ENCODE measurements around the gene MRPS18B.
"Not testable (repeated sequence)": the region's sequence is repeated elsewhere in the genome, so short reads cannot be mapped to it uniquely, and the experiment has no call there.

The MRPS18B gene

GRCh38 chr6:30635834-30636233, 18.2 kb downstream of the MRPS18B start:
- DNase-seq (ENCODE audit: low read depth in 2 of 2, low spot score in 1 of 2), result no peak

GRCh38 chr6:30640481-30640880, 22.8 kb downstream of the MRPS18B start:
- DNase-seq (ENCODE audit: low read depth in 2 of 2, low spot score in 1 of 2), result no peak

GRCh38 chr6:30641048-30641447, 23.4 kb downstream of the MRPS18B start:
- no peak for DNase-seq (ENCODE audit: low read depth in 2 of 2, low spot score in 1 of 2)

- no peak for DNase-seq (ENCODE audit: low read depth in 2 of 2, low spot score in 1 of 2)
Measured at GRCh38 chr6:30643656-30644055, 26.0 kb downstream of the MRPS18B start.

GRCh38 chr6:30644769-30645168, 27.1 kb downstream of the MRPS18B start:
- DNase-seq (ENCODE audit: low read depth in 2 of 2, low spot score in 1 of 2), result no peak

GRCh38 chr6:30645989-30646388, 28.3 kb downstream of the MRPS18B start:
- DNase-seq (ENCODE audit: low read depth in 2 of 2, low spot score in 1 of 2), result no peak

GRCh38 chr6:30646450-30647241, 29.0 kb downstream of the MRPS18B start, which contains the start of gene C6orf136:
C6orf136 (plus strand) TSS chr6:30647133; CDS start chr6:30647232, 99 bp downstream.
- DNase-seq (ENCODE audit: low read depth in 2 of 2, low spot score in 1 of 2), result peak; percentile 81 to 91

- peak; percentile 52 to 54 for DNase-seq (ENCODE audit: low read depth in 2 of 2, low spot score in 1 of 2)
Measured at GRCh38 chr6:30647242-30648116, 29.8 kb downstream of the MRPS18B start.

- no peak for DNase-seq (ENCODE audit: low read depth in 2 of 2, low spot score in 1 of 2)
Measured at GRCh38 chr6:30651143-30651542, 33.5 kb downstream of the MRPS18B start.

GRCh38 chr6:30654798-30655742, 37.4 kb downstream of the MRPS18B start:
- DNase-seq (ENCODE audit: low read depth in 2 of 2, low spot score in 1 of 2), result no peak

GRCh38 chr6:30655743-30656094, 38.1 kb downstream of the MRPS18B start:
- DNase-seq (ENCODE audit: low read depth in 2 of 2, low spot score in 1 of 2), result no peak

- DNase-seq (ENCODE audit: low read depth in 2 of 2, low spot score in 1 of 2), result no peak
Measured at GRCh38 chr6:30656513-30656912, 38.9 kb downstream of the MRPS18B start.

- DNase-seq (ENCODE audit: low read depth in 2 of 2, low spot score in 1 of 2), result no peak
Measured at GRCh38 chr6:30657454-30657853, 39.8 kb downstream of the MRPS18B start.

- DNase-seq (ENCODE audit: low read depth in 2 of 2, low spot score in 1 of 2), result not testable (repeated sequence)
Measured at GRCh38 chr6:30657922-30658321, 40.3 kb downstream of the MRPS18B start.

GRCh38 chr6:30664994-30665767, 47.5 kb downstream of the MRPS18B start:
- DNase-seq (ENCODE audit: low read depth in 2 of 2, low spot score in 1 of 2), result no peak

GRCh38 chr6:30666300-30666699, 48.7 kb downstream of the MRPS18B start:
- DNase-seq (ENCODE audit: low read depth in 2 of 2, low spot score in 1 of 2), result not testable (repeated sequence)

GRCh38 chr6:30670760-30671527, 53.3 kb downstream of the MRPS18B start:
- no peak for DNase-seq (ENCODE audit: low read depth in 2 of 2, low spot score in 1 of 2)

- DNase-seq (ENCODE audit: low read depth in 2 of 2, low spot score in 1 of 2), result peak; percentile 80 to 81
Measured at GRCh38 chr6:30672445-30673253, 55.0 kb downstream of the MRPS18B start, which contains the start of gene DHX16. DHX16 (minus strand) TSS chr6:30673006; CDS start chr6:30672841, 165 bp downstream.

All from stimulated activated CD8-positive, alpha-beta memory T cell treated with anti-CD3 and anti-CD28 coated beads, Interleukin-4, amount 100 ng/mL, for 1 hour (primary cell).